GM23338 (cell line): ENCODE measurements around the gene ITGA3. TPM values are rescaled to one million over a fixed set of nuclear protein-coding genes. Genes with fewer than 3 reads are reported as not detected.
A peak's percentile ranks its signal among the peaks of the same experiment; 100 is the strongest.

Source experiments
- ATAC-seq: fragments of 200-7000 bp; cut with Tn5 transposase; 3 replicates; pipeline ENCODE4 v1.9.1; 2020
- DNase-seq: peaks from one replicate; pipeline ENCODE4 v3.0.0-alpha.2; 2015; ENCODE audit warnings: low spot score
- H2AFZ ChIP-seq: fragments of 200-600 bp; sonication (generic); 2 replicates; pipeline ENCODE4 v1.8.0; 2016; ENCODE audit warnings: antibody characterized with exemption, mild to moderate bottlenecking, moderate library complexity
- H3F3A ChIP-seq: fragments of 200-600 bp; sonication (generic); replicated peaks from 2 replicates; pipeline ENCODE4 v1.8.0; 2017; ENCODE audit warnings: antibody characterized with exemption, mixed run types, low read depth
- H3K27ac ChIP-seq: fragments of 200-600 bp; sonication (generic); 2 replicates; pipeline ENCODE4 v1.6.1; 2016; ENCODE audit warnings: low read depth
- H3K27me3 ChIP-seq: fragments of 200-600 bp; sonication (generic); 2 replicates; pipeline ENCODE4 v1.8.0; 2016; ENCODE audit warnings: mild to moderate bottlenecking, mixed run types, moderate library complexity; ENCODE audit not compliant: insufficient read depth
- H3K36me3 ChIP-seq: fragments of 200-600 bp; sonication (generic); 2 replicates; pipeline ENCODE4 v1.8.0; 2016; ENCODE audit warnings: mild to moderate bottlenecking; ENCODE audit not compliant: insufficient read depth
- H3K4me1 ChIP-seq: fragments of 200-600 bp; sonication (generic); 2 replicates; pipeline ENCODE4 v1.8.0; 2016; ENCODE audit warnings: mild to moderate bottlenecking, moderate library complexity; ENCODE audit not compliant: insufficient read depth
- H3K4me2 ChIP-seq: fragments of 200-600 bp; sonication (generic); 2 replicates; pipeline ENCODE4 v1.7.1; 2017; ENCODE audit warnings: mixed run types
- H3K4me3 ChIP-seq: fragments of 200-600 bp; sonication (generic); 2 replicates; pipeline ENCODE4 v1.6.1; 2016; ENCODE audit warnings: mixed run types
- H3K79me2 ChIP-seq: fragments of 200-600 bp; sonication (generic); replicated peaks from 2 replicates; pipeline ENCODE4 v1.8.0; 2017; ENCODE audit warnings: mild to moderate bottlenecking; ENCODE audit not compliant: insufficient read depth
- H3K9me2 ChIP-seq: fragments of 200-600 bp; sonication (generic); 2 replicates; pipeline ENCODE4 v1.8.0; 2017; ENCODE audit not compliant: insufficient read depth
- H4K20me1 ChIP-seq: fragments of 200-600 bp; sonication (generic); replicated peaks from 2 replicates; pipeline ENCODE4 v1.8.0; 2017; ENCODE audit warnings: mild to moderate bottlenecking; ENCODE audit not compliant: insufficient read depth
- H3K27ac Mint-ChIP-seq: 2 replicates; pipeline ENCODE4 v1.8.0; 2020; ENCODE audit warnings: inconsistent platforms, mild to moderate bottlenecking, moderate library complexity, mixed read lengths
- H3K27me3 Mint-ChIP-seq: 3 replicates; pipeline ENCODE4 v1.8.0; 2022; ENCODE audit warnings: low read depth, mild to moderate bottlenecking, moderate library complexity, mixed read lengths, inconsistent platforms; ENCODE audit not compliant: insufficient read depth, poor library complexity
- H3K36me3 Mint-ChIP-seq: 3 replicates; pipeline ENCODE4 v1.8.0; 2021; ENCODE audit warnings: low read depth, mild to moderate bottlenecking, inconsistent platforms, moderate library complexity, mixed read lengths
- H3K4me1 Mint-ChIP-seq: 3 replicates; pipeline ENCODE4 v1.8.0; 2020; ENCODE audit warnings: mild to moderate bottlenecking, inconsistent platforms, mixed read lengths
- H3K4me3 Mint-ChIP-seq: 3 replicates; pipeline ENCODE4 v1.8.0; 2021; ENCODE audit warnings: moderate library complexity, mild to moderate bottlenecking, inconsistent platforms, mixed read lengths
- H3K9me3 Mint-ChIP-seq: 3 replicates; pipeline ENCODE4 v1.8.0; 2020; ENCODE audit warnings: moderate library complexity, mild to moderate bottlenecking, inconsistent platforms, mixed read lengths
- CTCF ChIP-seq, 2 experiments: fragments of 200-600 bp in 1 of 2; sonication (generic) in 1 of 2; conservative IDR thresholded peaks; 2 replicates each; pipeline versions ENCODE4 v1.5.1 to v1.6.1; 2016 to 2017; ENCODE audit warnings: antibody characterized with exemption in 2 of 2, low read depth in 2 of 2, mild to moderate bottlenecking in 2 of 2, moderate library complexity in 1 of 2
- EZH2phosphoT487 ChIP-seq: fragments of 200-600 bp; sonication (generic); IDR thresholded peaks from one replicate; pipeline ENCODE4 v1.8.1; 2018; ENCODE audit warnings: antibody characterized with exemption; ENCODE audit not compliant: unreplicated experiment
- JUNB ChIP-seq: IDR thresholded peaks from one replicate; pipeline ENCODE4 v1.6.1; 2016; ENCODE audit warnings: antibody characterized with exemption; ENCODE audit not compliant: unreplicated experiment
- POLR2AphosphoS5 ChIP-seq: IDR thresholded peaks from 2 replicates; pipeline ENCODE4 v1.6.1; 2016; ENCODE audit warnings: antibody characterized with exemption, low read depth
- REST ChIP-seq: IDR thresholded peaks from one replicate; pipeline ENCODE4 v1.6.1; 2018; ENCODE audit warnings: antibody characterized with exemption; ENCODE audit not compliant: unreplicated experiment
- ZNF114 ChIP-seq: fragments of 250-450 bp; sonication (Bioruptor Pico); IDR thresholded peaks from 2 replicates; pipeline ENCODE4 v1.5.0; 2020; ENCODE audit warnings: mild to moderate bottlenecking, moderate library complexity
- ZNF331 ChIP-seq: fragments of 250-450 bp; sonication (Bioruptor Pico); IDR thresholded peaks from 2 replicates; pipeline ENCODE4 v1.5.0; 2020; ENCODE audit warnings: low read depth, mild to moderate bottlenecking, moderate library complexity
- ZNF462 ChIP-seq: fragments of 250-450 bp; sonication (Bioruptor Pico); IDR thresholded peaks from 2 replicates; pipeline ENCODE4 v1.5.0; 2020; ENCODE audit warnings: mild to moderate bottlenecking, moderate library complexity
- polyA plus RNA-seq: library from polyadenylated mRNA; unstranded; fragments of >200 nt; fragmentation: Nextera tagmentation; extraction: Ambion mirVana; gene quantifications from 2 replicates; pipeline ENCODE4 v1.2.1, GENCODE V29; 2016
- total RNA-seq: library from RNA; depleted of rRNA; stranded (reverse); fragments of >200 nt; shearing (Covaris generic); gene quantifications from 2 replicates; pipeline ENCODE4 v1.2.3, GENCODE V29; 2014

ITGA3 gene
- total and polyA plus RNA-seq, 2 experiments from 2014 or later = 9.6 to 28.3 TPM

- Mint-ChIP-seq H3K27ac (no peak overlapping the region), H3K4me1 (peaks cover 18% of the 10 kb centered on the region), H3K4me3 (no peak overlapping the region; the same call in 2 of the 3 replicates), H3K9me3 (no peaks in the 10 kb centered on the region), H3K36me3 (peaks cover 4% of the 10 kb centered on the region; the same call in 2 of the 3 replicates), H3K27me3 (peaks cover 30% of the 10 kb centered on the region)
- no peak overlapping the region for H3K4me2 ChIP-seq
- no peaks in the 10 kb centered on the region for H3K36me3 ChIP-seq
- peaks cover 6% of the 10 kb centered on the region; the same call in 1 of the 2 replicates for H3F3A ChIP-seq
- no peak overlapping the region for H3K4me3 ChIP-seq
- H2AFZ ChIP-seq = no peak overlapping the region
- no peaks in the 10 kb centered on the region for H3K9me2 ChIP-seq
- no peaks in the 10 kb centered on the region for H4K20me1 ChIP-seq
- TF ChIP-seq CTCF (conservative IDR thresholded peaks at IDR 0.05; ENCODE audit: low read depth in 2 of 2) (peak; percentile 86 to 93), EZH2phosphoT487 (no peak)
- peaks cover 35% of the 10 kb centered on the region for H3K27me3 ChIP-seq
- ATAC-seq (peak; percentile 18), DNase-seq (peak; percentile 94)
- no peak overlapping the region for H3K27ac ChIP-seq
- no peaks in the 10 kb centered on the region for H3K79me2 ChIP-seq
- H3K4me1 ChIP-seq = peaks cover 16% of the 10 kb centered on the region; the same call in 1 of the 2 replicates
Observed at GRCh38 chr17:50114849-50115357, 59.0 kb downstream of the ITGA3 start.

GRCh38 chr17:50115756-50116155, 59.8 kb downstream of the ITGA3 start:
- H3K9me3 Mint-ChIP-seq = no peaks in the 10 kb centered on the region
- Histone ChIP-seq H3K79me2 (no peaks in the 10 kb centered on the region), H2AFZ (no peak overlapping the region), H3K36me3 (no peaks in the 10 kb centered on the region), H3K27ac (no peak overlapping the region), H3K4me3 (no peak overlapping the region), H3K4me2 (no peak overlapping the region), H3K4me1 (peaks cover 16% of the 10 kb centered on the region; the same call in 1 of the 2 replicates), H3F3A (peaks cover 6% of the 10 kb centered on the region; the same call in 1 of the 2 replicates), H3K9me2 (no peaks in the 10 kb centered on the region), H4K20me1 (no peaks in the 10 kb centered on the region), H3K27me3 (peaks cover 43% of the 10 kb centered on the region)
- ATAC-seq = no peak
- no peak overlapping the region for H3K4me3 Mint-ChIP-seq
- TF ChIP-seq JUNB = no peak
- no peak for TF ChIP-seq ZNF114 (CRISPR knock-in tag)
- no peak for TF ChIP-seq POLR2AphosphoS5
- no peak for TF ChIP-seq REST
- no peak for TF ChIP-seq ZNF462 (CRISPR knock-in tag)
- TF ChIP-seq EZH2phosphoT487 = no peak
- no peak for TF ChIP-seq ZNF331 (CRISPR knock-in tag)
- peaks cover 35% of the 10 kb centered on the region for H3K27me3 Mint-ChIP-seq
- peaks cover 4% of the 10 kb centered on the region; the same call in 2 of the 3 replicates for H3K36me3 Mint-ChIP-seq
- DNase-seq = no peak
- no peak overlapping the region for H3K27ac Mint-ChIP-seq
- peaks cover 18% of the 10 kb centered on the region for H3K4me1 Mint-ChIP-seq
